ENCODE data around the gene KIRREL3.

DNA sequence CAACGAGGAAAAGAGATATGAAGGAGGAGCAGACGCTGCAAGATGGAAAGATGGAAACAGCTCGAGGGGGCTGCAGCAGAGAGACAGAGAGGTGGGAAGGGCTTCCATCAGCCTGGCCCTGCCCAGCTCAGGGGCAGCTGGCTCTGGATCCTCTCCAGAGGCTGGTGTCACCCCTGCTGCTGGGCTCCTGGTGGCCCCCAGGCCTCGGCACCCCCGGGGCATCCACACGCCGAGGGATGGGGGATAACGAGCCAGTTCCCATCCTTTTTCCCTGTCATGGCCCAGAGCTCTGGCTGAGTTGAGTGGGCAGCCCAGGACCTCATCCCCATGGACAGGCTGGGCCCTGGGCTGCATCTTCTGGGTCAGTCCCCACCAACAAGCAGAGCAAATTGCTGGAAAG lies 542.8 kb downstream of the KIRREL3 start:
- TF ChIP-seq, protein P1, sequence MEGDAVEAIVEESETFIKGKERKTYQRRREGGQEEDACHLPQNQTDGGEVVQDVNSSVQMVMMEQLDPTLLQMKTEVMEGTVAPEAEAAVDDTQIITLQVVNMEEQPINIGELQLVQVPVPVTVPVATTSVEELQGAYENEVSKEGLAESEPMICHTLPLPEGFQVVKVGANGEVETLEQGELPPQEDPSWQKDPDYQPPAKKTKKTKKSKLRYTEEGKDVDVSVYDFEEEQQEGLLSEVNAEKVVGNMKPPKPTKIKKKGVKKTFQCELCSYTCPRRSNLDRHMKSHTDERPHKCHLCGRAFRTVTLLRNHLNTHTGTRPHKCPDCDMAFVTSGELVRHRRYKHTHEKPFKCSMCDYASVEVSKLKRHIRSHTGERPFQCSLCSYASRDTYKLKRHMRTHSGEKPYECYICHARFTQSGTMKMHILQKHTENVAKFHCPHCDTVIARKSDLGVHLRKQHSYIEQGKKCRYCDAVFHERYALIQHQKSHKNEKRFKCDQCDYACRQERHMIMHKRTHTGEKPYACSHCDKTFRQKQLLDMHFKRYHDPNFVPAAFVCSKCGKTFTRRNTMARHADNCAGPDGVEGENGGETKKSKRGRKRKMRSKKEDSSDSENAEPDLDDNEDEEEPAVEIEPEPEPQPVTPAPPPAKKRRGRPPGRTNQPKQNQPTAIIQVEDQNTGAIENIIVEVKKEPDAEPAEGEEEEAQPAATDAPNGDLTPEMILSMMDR (IDR thresholded peaks at IDR 0.05): no peak
- TF ChIP-seq POLR2AphosphoS5 (IDR thresholded peaks at IDR 0.05): no peak

Measured in prostate gland (tissue), 2 donors.